ENCODE data around the gene DCP1B. TPM values are rescaled to one million over a fixed set of nuclear protein-coding genes. Genes with fewer than 3 reads are reported as not detected.

Gene DCP1B
- total RNA-seq, 1 donor = 17.7 TPM

GRCh38 chr12:1978078-1978862, 26.0 kb downstream of the DCP1B start:
- no peak overlapping the region for H3K4me3 ChIP-seq (ENCODE audit: low read depth, low read length)
- DNase-seq (ENCODE audit: low read depth) = peak; percentile 67
- no peak for TF ChIP-seq CTCF (IDR thresholded peaks at IDR 0.05; ENCODE audit: insufficient read depth, low read depth, low read length)

- no peak overlapping the region for H3K4me3 ChIP-seq (ENCODE audit: low read depth, low read length)
- TF ChIP-seq CTCF (IDR thresholded peaks at IDR 0.05; ENCODE audit: insufficient read depth, low read depth, low read length) = no peak
- DNase-seq (ENCODE audit: low read depth) = no peak
Observed at GRCh38 chr12:1977588-1977987, 26.7 kb downstream of the DCP1B start.

GRCh38 chr12:1977109-1977508, 27.1 kb downstream of the DCP1B start:
- no peak for DNase-seq (ENCODE audit: low read depth)
- H3K4me3 ChIP-seq (ENCODE audit: low read depth, low read length) = no peak overlapping the region
- TF ChIP-seq CTCF (IDR thresholded peaks at IDR 0.05; ENCODE audit: insufficient read depth, low read depth, low read length) = no peak

- no peak for TF ChIP-seq CTCF (IDR thresholded peaks at IDR 0.05; ENCODE audit: insufficient read depth, low read depth, low read length)
- no peak overlapping the region for H3K4me3 ChIP-seq (ENCODE audit: low read depth, low read length)
- DNase-seq (ENCODE audit: low read depth) = no peak
Observed at GRCh38 chr12:1974812-1975211, 29.4 kb downstream of the DCP1B start.

GRCh38 chr12:1972856-1973317, 31.4 kb downstream of the DCP1B start:
- DNase-seq (ENCODE audit: low read depth) = peak; percentile 98
- TF ChIP-seq CTCF (IDR thresholded peaks at IDR 0.05; ENCODE audit: insufficient read depth, low read depth, low read length) = no peak
- H3K4me3 ChIP-seq (ENCODE audit: low read depth, low read length) = peak overlapping the region; percentile 43

GRCh38 chr12:1972260-1972659, 32.0 kb downstream of the DCP1B start:
- DNase-seq (ENCODE audit: low read depth) = peak; percentile 57
- peak overlapping the region; percentile 43 for H3K4me3 ChIP-seq (ENCODE audit: low read depth, low read length)
- no peak for TF ChIP-seq CTCF (IDR thresholded peaks at IDR 0.05; ENCODE audit: insufficient read depth, low read depth, low read length)

Data from fibroblast of villous mesenchyme (primary cell).